Muscle of leg (tissue), 16 donors: Measurements from ENCODE around the gene PLBD1. TPM values are rescaled to one million over a fixed set of nuclear protein-coding genes. Genes with fewer than 3 reads are reported as not detected.

ENCODE experiments used
- DNase-seq: peaks from one replicate; pipeline ENCODE4 v3.0.0; 2013
- H3K27ac ChIP-seq: one replicate; pipeline ENCODE4 v1.5.1; 2013; ENCODE audit warnings: mild to moderate bottlenecking, low read length, control low read depth
- H3K27me3 ChIP-seq: one replicate; pipeline ENCODE4 v1.6.1; 2013; ENCODE audit warnings: low read length; ENCODE audit not compliant: control insufficient read depth, insufficient read depth
- H3K36me3 ChIP-seq: one replicate; pipeline ENCODE4 v1.6.1; 2013; ENCODE audit warnings: low read length; ENCODE audit not compliant: control insufficient read depth, insufficient read depth
- H3K4me1 ChIP-seq: one replicate; pipeline ENCODE4 v1.6.1; 2013; ENCODE audit warnings: low read length; ENCODE audit not compliant: control insufficient read depth, insufficient read depth
- H3K4me3 ChIP-seq: one replicate; pipeline ENCODE4 v1.5.1; 2013; ENCODE audit warnings: low read length, control low read depth
- H3K9me3 ChIP-seq: replicated peaks from 2 replicates; pipeline ENCODE4 v1.6.1; 2013; ENCODE audit warnings: low read depth, low read length; ENCODE audit not compliant: control insufficient read depth
- WGBS: methylation state at CpG from one replicate; pipeline ENCODE4 v1.1.5; 2013; ENCODE audit warnings: missing lambda C conversion rate; ENCODE audit not compliant: insufficient coverage; 5-methylcytosine and 5-hydroxymethylcytosine counted together
- long read RNA-seq, 11 donors: transcript quantifications; one replicate each; lab custom pipeline, GENCODE V29; 2026
- polyA plus RNA-seq, 8 donors: library from polyadenylated mRNA; unstranded; fragments of 120-200 nt; gene quantifications; one replicate each; pipeline versions ENCODE4 v1.2.1 to v1.2.3, GENCODE V29; 2013; ENCODE audit warnings: inconsistent platforms in 1 of 8, low replicate concordance in 1 of 8; ENCODE audit not compliant: insufficient read length in 8 of 8, insufficient read depth in 1 of 8
- total RNA-seq: library from RNA; stranded (reverse); fragments of 120-200 nt; gene quantifications from one replicate; pipeline ENCODE4 v1.2.4, GENCODE V29; 2013

PLBD1 gene
- total RNA-seq, result 23.2 TPM
- 10 to 100 TPM; 16.0 to 27.2 (median 24.1) TPM for polyA plus RNA-seq
- long read RNA-seq, donor 1, transcript PLBD1-201 (11 exons, 2,426 nt), result major isoform, 6 of 6 reads
- long read RNA-seq, donor 1, partial matches to known transcripts, result 0 of 6 reads
- long read RNA-seq, donor 1, other reads (novel, unspliced or antisense), result 0 of 6 reads
- long read RNA-seq, donor 2, partial matches to known transcripts, result 0 of 3 reads
- long read RNA-seq, donor 2, other reads (novel, unspliced or antisense), result 0 of 3 reads
- long read RNA-seq, donor 3, transcript PLBD1-201 (11 exons, 2,426 nt), result major isoform, 11 of 11 reads
- long read RNA-seq, donor 3, partial matches to known transcripts, result 0 of 11 reads
- long read RNA-seq, donor 3, other reads (novel, unspliced or antisense), result 0 of 11 reads
- long read RNA-seq, donor 4, transcript PLBD1-201 (11 exons, 2,426 nt), result major isoform, 7 of 7 reads
- long read RNA-seq, donor 4, partial matches to known transcripts, result 0 of 7 reads
- long read RNA-seq, donor 4, other reads (novel, unspliced or antisense), result 0 of 7 reads
- long read RNA-seq, donor 5, transcript PLBD1-201 (11 exons, 2,426 nt), result major isoform, 16 of 52 reads
- long read RNA-seq, donor 5, partial matches to known transcripts, result 36 of 52 reads
- long read RNA-seq, donor 5, other reads (novel, unspliced or antisense), result 0 of 52 reads
- long read RNA-seq, donor 6, transcript PLBD1-201 (11 exons, 2,426 nt), result major isoform, 6 of 43 reads
- long read RNA-seq, donor 6, partial matches to known transcripts, result 37 of 43 reads
- long read RNA-seq, donor 6, other reads (novel, unspliced or antisense), result 0 of 43 reads
- long read RNA-seq, donor 7, transcript PLBD1-201 (11 exons, 2,426 nt), result major isoform, 9 of 46 reads
- long read RNA-seq, donor 7, partial matches to known transcripts, result 37 of 46 reads
- long read RNA-seq, donor 7, other reads (novel, unspliced or antisense), result 0 of 46 reads
- long read RNA-seq, donor 8, transcript PLBD1-201 (11 exons, 2,426 nt), result major isoform, 6 of 34 reads
- long read RNA-seq, donor 8, partial matches to known transcripts, result 28 of 34 reads
- long read RNA-seq, donor 8, other reads (novel, unspliced or antisense), result 0 of 34 reads
- long read RNA-seq, donor 9, partial matches to known transcripts, result 19 of 22 reads
- long read RNA-seq, donor 9, other reads (novel, unspliced or antisense), result 0 of 22 reads
- long read RNA-seq, donor 10, transcript PLBD1-201 (11 exons, 2,426 nt), result major isoform, 6 of 44 reads
- long read RNA-seq, donor 10, partial matches to known transcripts, result 38 of 44 reads
- long read RNA-seq, donor 10, other reads (novel, unspliced or antisense), result 0 of 44 reads
- long read RNA-seq, donor 11, transcript PLBD1-201 (11 exons, 2,426 nt), result major isoform, 7 of 36 reads
- long read RNA-seq, donor 11, partial matches to known transcripts, result 29 of 36 reads
- long read RNA-seq, donor 11, other reads (novel, unspliced or antisense), result 0 of 36 reads

DNA sequence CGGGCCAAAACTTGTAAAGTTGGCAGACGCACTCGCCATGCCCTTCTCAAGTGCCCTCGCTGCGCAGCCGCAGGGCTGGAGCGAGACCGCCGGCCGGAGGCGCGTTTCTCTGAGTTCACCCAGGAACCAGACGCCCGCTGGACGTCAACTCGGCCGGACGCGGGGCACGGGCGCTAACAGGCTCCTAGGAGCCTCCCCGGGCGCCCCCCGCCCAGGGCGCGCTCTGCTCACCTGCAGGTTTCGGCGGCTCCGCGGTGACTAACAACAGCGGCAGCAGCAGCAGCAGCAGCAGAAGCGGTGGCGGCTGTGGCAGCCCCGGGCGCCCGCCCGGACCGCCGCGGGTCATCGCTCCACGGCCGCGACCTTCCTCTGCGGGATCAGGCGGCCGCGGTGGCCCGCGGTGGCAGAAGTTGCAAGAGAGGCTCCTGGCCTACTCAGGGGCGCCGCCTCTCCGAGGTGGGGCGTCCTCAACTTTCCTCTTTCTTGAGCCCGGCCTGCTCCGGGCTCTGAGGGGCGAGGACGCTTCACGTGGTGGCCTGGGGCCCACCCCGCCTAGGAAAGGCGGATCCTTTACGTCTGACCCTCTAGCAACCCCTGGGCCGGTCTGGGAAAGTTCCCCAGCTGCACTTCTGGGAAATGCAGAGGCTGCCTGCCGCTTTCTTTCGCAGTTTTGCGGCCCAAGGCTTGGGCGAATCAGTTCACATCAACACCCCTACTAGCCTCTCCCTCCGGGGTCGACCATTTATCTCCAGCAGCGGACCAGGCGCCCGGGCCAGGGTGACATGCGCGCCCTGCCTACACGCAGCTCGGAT lies at the start of gene PLBD1:
PLBD1 (minus strand) TSS at position 533 of the 812 bp plus-strand sequence; CDS start at position 346, 187 bp downstream.
- Histone ChIP-seq H3K9me3 (no peaks in the 10 kb centered on the region), H3K27me3 (no peaks in the 10 kb centered on the region), H3K27ac (peak within 1 kb of the TSS; percentile 57), H3K4me1 (peaks cover 6% of the 10 kb centered on the region), H3K36me3 (no peaks in the 10 kb centered on the region), H3K4me3 (peak within 1 kb of the TSS; percentile 72)
- peak; percentile 91 for DNase-seq
- under 1% methylated on average over 76 of the region's 76 CpGs for WGBS

- DNase-seq, result peak; percentile 54
- H3K27ac ChIP-seq, result no peak overlapping the region
Observed at GRCh38 chr12:14614704-14615121, 47.0 kb upstream of the PLBD1 start.

DNA sequence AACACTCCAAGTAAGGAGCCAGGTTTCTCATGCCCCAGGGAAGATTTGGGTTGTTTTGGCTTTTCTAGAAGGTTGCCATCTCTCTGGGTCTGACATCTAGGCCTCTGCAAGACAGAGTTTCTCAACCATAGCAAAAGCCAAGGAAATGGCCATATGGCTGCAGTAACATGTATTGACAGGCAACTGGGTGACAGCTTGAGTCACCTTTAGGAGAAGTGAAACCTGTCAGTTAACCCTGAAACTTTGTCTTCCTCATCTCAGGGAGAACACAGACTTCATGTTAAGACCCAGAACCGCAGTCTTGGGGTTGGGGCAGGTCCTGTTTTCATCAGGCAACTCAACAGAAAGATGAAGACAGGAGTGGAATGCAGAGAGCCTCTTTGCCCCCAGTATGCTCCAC lies 46.0 kb upstream of the PLBD1 start:
- WGBS, result no CpG with 5 or more reads among the region's 1 CpG
- H3K9me3 ChIP-seq, result no peaks in the 10 kb centered on the region
- H3K36me3 ChIP-seq, result no peaks in the 10 kb centered on the region
- no peak overlapping the region for H3K4me3 ChIP-seq
- DNase-seq, result peak; percentile 13
- H3K27ac ChIP-seq, result peak overlapping the region; percentile 23
- H3K4me1 ChIP-seq, result peaks cover 4% of the 10 kb centered on the region
- H3K27me3 ChIP-seq, result no peaks in the 10 kb centered on the region

More at GRCh38 chr12:14614704-14615121, 47.0 kb upstream of the PLBD1 start:
- Histone ChIP-seq H3K36me3 (no peaks in the 10 kb centered on the region), H3K4me3 (no peak overlapping the region), H3K4me1 (peaks cover 4% of the 10 kb centered on the region), H3K27me3 (no peaks in the 10 kb centered on the region), H3K9me3 (no peaks in the 10 kb centered on the region)
- no CpG with 5 or more reads among the region's 3 CpGs for WGBS

GRCh38 chr12:14612898-14613445 lies 45.3 kb upstream of the PLBD1 start:
- WGBS, result no CpG with 5 or more reads among the region's 3 CpGs
- peaks cover 4% of the 10 kb centered on the region for H3K4me1 ChIP-seq
- no peaks in the 10 kb centered on the region for H3K9me3 ChIP-seq
- no peak overlapping the region for H3K27ac ChIP-seq
- peak; percentile 78 for DNase-seq
- H3K27me3 ChIP-seq, result no peaks in the 10 kb centered on the region
- H3K4me3 ChIP-seq, result no peak overlapping the region
- H3K36me3 ChIP-seq, result no peaks in the 10 kb centered on the region

DNA sequence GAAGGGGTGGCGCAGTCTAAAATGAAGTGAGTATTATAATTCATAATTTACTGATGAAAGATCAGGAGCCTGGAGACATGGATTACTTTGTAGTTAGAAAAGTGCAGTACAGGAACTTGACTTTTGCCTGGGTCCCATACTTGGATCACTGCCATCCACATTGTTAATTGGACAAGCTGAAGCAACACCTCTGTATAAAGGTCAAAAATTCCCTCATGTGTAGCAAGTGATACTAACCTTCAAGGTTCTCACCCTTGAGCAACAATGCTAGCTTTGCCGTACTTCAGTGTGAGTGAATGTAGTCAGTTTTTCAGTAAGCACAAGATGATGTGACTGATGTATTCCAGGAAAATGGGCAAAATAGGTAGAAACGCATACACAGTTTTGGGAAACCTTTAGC lies 44.6 kb upstream of the PLBD1 start:
- no CpG with 5 or more reads among the region's 3 CpGs for WGBS

GRCh38 chr12:14611640-14612203 lies 44.0 kb upstream of the PLBD1 start:
- no peak for DNase-seq
- no peak overlapping the region for H3K27ac ChIP-seq
- no peak overlapping the region for H3K4me3 ChIP-seq

More for the DNA sequence above, 44.6 kb upstream of the PLBD1 start:
- Histone ChIP-seq H3K27me3 (no peaks in the 10 kb centered on the region), H3K4me3 (no peak overlapping the region), H3K4me1 (peaks cover 4% of the 10 kb centered on the region), H3K9me3 (no peaks in the 10 kb centered on the region), H3K36me3 (no peaks in the 10 kb centered on the region), H3K27ac (no peak overlapping the region)
- no peak for DNase-seq

GRCh38 chr12:14607568-14607967 lies 39.9 kb upstream of the PLBD1 start:
- peaks cover 11% of the 10 kb centered on the region for H3K9me3 ChIP-seq

More at GRCh38 chr12:14611640-14612203, 44.0 kb upstream of the PLBD1 start:
- WGBS, result 82% methylated on average over 2 of the region's 3 CpGs
- H3K4me1 ChIP-seq, result peaks cover 4% of the 10 kb centered on the region
- H3K27me3 ChIP-seq, result no peaks in the 10 kb centered on the region
- H3K36me3 ChIP-seq, result no peaks in the 10 kb centered on the region
- peaks cover 3% of the 10 kb centered on the region for H3K9me3 ChIP-seq

GRCh38 chr12:14605401-14605989 lies 37.8 kb upstream of the PLBD1 start:
- no CpG with 5 or more reads among the region's 3 CpGs for WGBS
- H3K36me3 ChIP-seq, result no peaks in the 10 kb centered on the region
- H3K27me3 ChIP-seq, result no peaks in the 10 kb centered on the region
- DNase-seq, result no peak
- H3K27ac ChIP-seq, result no peak overlapping the region
- peaks cover 11% of the 10 kb centered on the region for H3K9me3 ChIP-seq
- H3K4me1 ChIP-seq, result no peaks in the 10 kb centered on the region
- no peak overlapping the region for H3K4me3 ChIP-seq

More at GRCh38 chr12:14607568-14607967, 39.9 kb upstream of the PLBD1 start:
- DNase-seq, result no peak
- Histone ChIP-seq H3K27me3 (no peaks in the 10 kb centered on the region), H3K4me3 (no peak overlapping the region), H3K36me3 (no peaks in the 10 kb centered on the region), H3K27ac (no peak overlapping the region), H3K4me1 (no peaks in the 10 kb centered on the region)
